IPS-11a (cell line): ENCODE results near the gene NRP1.
A peak's percentile ranks its signal among the peaks of the same experiment; 100 is the strongest.
"Not testable (repeated sequence)": the region's sequence is repeated elsewhere in the genome, so short reads cannot be mapped to it uniquely, and the experiment has no call there.

Source experiments
- H3K4me3 ChIP-seq: one replicate; pipeline ENCODE4 v1.5.1; 2013; ENCODE audit warnings: low read depth, low read length, control low read depth

NRP1 gene

GRCh38 chr10:33334153-33334804 lies at the start of gene NRP1:
TSS of gene NRP1 (minus strand) at chr10:33334667. CDS start at chr10:33334382, 285 bp downstream.
- H3K4me3 ChIP-seq: peak within 1 kb of the TSS; percentile 65

GRCh38 chr10:33384201-33384600 lies 49.7 kb upstream of the NRP1 start:
- H3K4me3 ChIP-seq: not testable (repeated sequence)

GRCh38 chr10:33382921-33383713 lies 48.6 kb upstream of the NRP1 start:
- no peak overlapping the region for H3K4me3 ChIP-seq

- no peak overlapping the region for H3K4me3 ChIP-seq
Measured at GRCh38 chr10:33382216-33382600, 47.7 kb upstream of the NRP1 start.

- no peak overlapping the region for H3K4me3 ChIP-seq
Measured at GRCh38 chr10:33381451-33382215, 47.2 kb upstream of the NRP1 start.

GRCh38 chr10:33377658-33378025 lies 43.2 kb upstream of the NRP1 start:
- H3K4me3 ChIP-seq: no peak overlapping the region

GRCh38 chr10:33376976-33377657 lies 42.6 kb upstream of the NRP1 start:
- H3K4me3 ChIP-seq: no peak overlapping the region

GRCh38 chr10:33376476-33376875 lies 42.0 kb upstream of the NRP1 start:
- no peak overlapping the region for H3K4me3 ChIP-seq

- no peak overlapping the region for H3K4me3 ChIP-seq
Measured at GRCh38 chr10:33373263-33373662, 38.8 kb upstream of the NRP1 start.

- no peak overlapping the region for H3K4me3 ChIP-seq
Measured at GRCh38 chr10:33371234-33371633, 36.8 kb upstream of the NRP1 start.

GRCh38 chr10:33370434-33370930 lies 36.0 kb upstream of the NRP1 start:
- H3K4me3 ChIP-seq: no peak overlapping the region

GRCh38 chr10:33368086-33368485 lies 33.6 kb upstream of the NRP1 start:
- H3K4me3 ChIP-seq: no peak overlapping the region

- H3K4me3 ChIP-seq: no peak overlapping the region
Measured at GRCh38 chr10:33365871-33366411, 31.5 kb upstream of the NRP1 start.

GRCh38 chr10:33365301-33365700 lies 30.8 kb upstream of the NRP1 start:
- no peak overlapping the region for H3K4me3 ChIP-seq

GRCh38 chr10:33363106-33363505 lies 28.6 kb upstream of the NRP1 start:
- H3K4me3 ChIP-seq: no peak overlapping the region

- no peak overlapping the region for H3K4me3 ChIP-seq
Measured at GRCh38 chr10:33358016-33358415, 23.5 kb upstream of the NRP1 start.

- no peak overlapping the region for H3K4me3 ChIP-seq
Measured at GRCh38 chr10:33355274-33355673, 20.8 kb upstream of the NRP1 start.

- no peak overlapping the region for H3K4me3 ChIP-seq
Measured at GRCh38 chr10:33353853-33354252, 19.4 kb upstream of the NRP1 start.

- no peak overlapping the region for H3K4me3 ChIP-seq
Measured at GRCh38 chr10:33353334-33353733, 18.9 kb upstream of the NRP1 start.

GRCh38 chr10:33352615-33353014 lies 18.1 kb upstream of the NRP1 start:
- no peak overlapping the region for H3K4me3 ChIP-seq

GRCh38 chr10:33352175-33352574 lies 17.7 kb upstream of the NRP1 start:
- H3K4me3 ChIP-seq: no peak overlapping the region
